Activated CD8-positive, alpha-beta T cell treated with anti-CD3 and anti-CD28 coated beads for 36 hours (primary cell): ENCODE measurements around the gene RFC2. TPM values are rescaled to one million over a fixed set of nuclear protein-coding genes. Genes with fewer than 3 reads are reported as not detected.
"Not testable (repeated sequence)": the region's sequence is repeated elsewhere in the genome, so short reads cannot be mapped to it uniquely, and the experiment has no call there.

Experiments used
- ATAC-seq: fragments of 200-7000 bp; cut with Tn5 transposase; one replicate; pipeline ENCODE4 v1.10.0; 2021; ENCODE audit warnings: mild to moderate bottlenecking, moderate library complexity
- CTCF ChIA-PET: fragments of 350-600 bp; sonication (Branson Sonifier 250); formaldehyde crosslinking; loops from one replicate; lab custom pipeline; 2021; ENCODE audit warnings: antibody characterized with exemption; lab: Charles Lee
- POLR2A ChIA-PET: fragments of 350-600 bp; sonication (Branson Sonifier 250); formaldehyde crosslinking; loops from one replicate; lab custom pipeline; 2021; ENCODE audit warnings: antibody characterized with exemption; lab: Charles Lee
- DNase-seq: peaks from one replicate; pipeline ENCODE4 v3.0.0-alpha.2; 2020
- H3K27ac Mint-ChIP-seq: one replicate; pipeline ENCODE4 v1.8.0; 2021; ENCODE audit warnings: mild to moderate bottlenecking, mixed read lengths
- H3K27me3 Mint-ChIP-seq: one replicate; pipeline ENCODE4 v1.8.0; 2021; ENCODE audit warnings: mixed read lengths
- H3K36me3 Mint-ChIP-seq: one replicate; pipeline ENCODE4 v1.8.0; 2021; ENCODE audit warnings: low read depth, mixed read lengths
- H3K4me1 Mint-ChIP-seq: one replicate; pipeline ENCODE4 v1.8.0; 2021; ENCODE audit warnings: low read depth, mixed read lengths
- H3K4me3 Mint-ChIP-seq: one replicate; pipeline ENCODE4 v1.8.0; 2021; ENCODE audit warnings: mild to moderate bottlenecking, moderate library complexity, mixed read lengths
- H3K9me3 Mint-ChIP-seq: one replicate; pipeline ENCODE4 v1.8.0; 2021; ENCODE audit warnings: mixed read lengths
- CTCF ChIP-seq: fragments of 200-600 bp; IDR thresholded peaks from one replicate; pipeline ENCODE4 v1.8.0; 2022; ENCODE audit warnings: antibody characterized with exemption, mild to moderate bottlenecking
- intact Hi-C: fragments of 100-400 bp; cut with micrococcal nuclease; formaldehyde crosslinking; loops from one replicate; pipeline ENCODE4 v1.10.0; 2022
- total RNA-seq, 2 experiments: library from RNA; stranded (reverse); gene quantifications; one replicate each; pipeline ENCODE4 v1.2.3, GENCODE V29; 2021

The RFC2 gene
- total RNA-seq, 2 experiments from 2014 or later, result 90.7 to 91.8 TPM

- no peak for TF ChIP-seq CTCF
- Mint-ChIP-seq H3K36me3 (peaks cover 34% of the 10 kb centered on the region), H3K9me3 (no peaks in the 10 kb centered on the region), H3K4me3 (peak overlapping the region; percentile 97), H3K27me3 (no peaks in the 10 kb centered on the region), H3K27ac (peak overlapping the region; percentile 95), H3K4me1 (peaks cover 18% of the 10 kb centered on the region)
- CTCF ChIA-PET, result interaction anchor here (0.6 to 2.0 kb wide), 3 partner anchors 36 to 148 kb away, joined by 3 to 12 read pairs (median 5); no protein-coding TSS in a partner anchor
- DNase-seq (no peak), ATAC-seq (no peak)
- intact Hi-C loops, result no loop called here
- POLR2A ChIA-PET, result interaction anchor here (0.9 to 1.2 kb wide), 3 partner anchors 8 to 78 kb away, joined by 3 read pairs; no protein-coding TSS in a partner anchor
Measured at GRCh38 chr7:74253331-74253730, 868 bp downstream of the RFC2 start.

- ChIA-PET CTCF (interaction anchor here (1.0 to 2.0 kb wide), 3 partner anchors 47 to 148 kb away, joined by 3 to 12 read pairs (median 5); no protein-coding TSS in a partner anchor), POLR2A (interaction anchor here (0.7 to 1.2 kb wide), 3 partner anchors 8 to 78 kb away, joined by 3 read pairs; no protein-coding TSS in a partner anchor)
- no peaks in the 10 kb centered on the region for H3K9me3 Mint-ChIP-seq
- peaks cover 37% of the 10 kb centered on the region for H3K36me3 Mint-ChIP-seq
- ATAC-seq, result no peak
- H3K4me3 Mint-ChIP-seq, result peak overlapping the region; percentile 97
- peak overlapping the region; percentile 70 for H3K27ac Mint-ChIP-seq
- intact Hi-C loops, result no loop called here
- no peak for DNase-seq
- TF ChIP-seq CTCF, result no peak
- peaks cover 18% of the 10 kb centered on the region for H3K4me1 Mint-ChIP-seq
- no peaks in the 10 kb centered on the region for H3K27me3 Mint-ChIP-seq
Measured at GRCh38 chr7:74252893-74253292, 1.3 kb downstream of the RFC2 start.

- POLR2A ChIA-PET, result interaction anchor here (0.6 kb wide), 1 partner anchor 43 kb away, joined by 3 read pairs; no protein-coding TSS in a partner anchor
Measured at GRCh38 chr7:74249058-74249457, 5.1 kb downstream of the RFC2 start.

GRCh38 chr7:74248156-74248555 lies 6.0 kb downstream of the RFC2 start:
- ATAC-seq (no peak), DNase-seq (no peak)
- TF ChIP-seq CTCF, result no peak
- no peak overlapping the region for H3K27ac Mint-ChIP-seq
- peaks cover 12% of the 10 kb centered on the region for H3K4me1 Mint-ChIP-seq
- H3K9me3 Mint-ChIP-seq, result no peaks in the 10 kb centered on the region
- intact Hi-C loops, result no loop called here
- no peak overlapping the region for H3K4me3 Mint-ChIP-seq
- ChIA-PET CTCF (no interaction called here), POLR2A (no interaction called here)
- H3K27me3 Mint-ChIP-seq, result no peaks in the 10 kb centered on the region
- H3K36me3 Mint-ChIP-seq, result peaks cover 52% of the 10 kb centered on the region

More at GRCh38 chr7:74249058-74249457, 5.1 kb downstream of the RFC2 start:
- DNase-seq, H3K9me3 Mint-ChIP-seq, CTCF ChIA-PET, ATAC-seq, intact Hi-C loops, H3K27me3 Mint-ChIP-seq, H3K4me3 Mint-ChIP-seq, H3K27ac Mint-ChIP-seq: not testable (repeated sequence)
- Mint-ChIP-seq H3K36me3 (peaks cover 50% of the 10 kb centered on the region), H3K4me1 (peaks cover 12% of the 10 kb centered on the region)

- Mint-ChIP-seq H3K27me3 (no peaks in the 10 kb centered on the region), H3K27ac (no peak overlapping the region), H3K4me1 (peaks cover 7% of the 10 kb centered on the region), H3K36me3 (peaks cover 53% of the 10 kb centered on the region), H3K9me3 (no peaks in the 10 kb centered on the region), H3K4me3 (no peak overlapping the region)
- ChIA-PET CTCF (no interaction called here), POLR2A (no interaction called here)
- intact Hi-C loops, result no loop called here
- DNase-seq (no peak), ATAC-seq (no peak)
- TF ChIP-seq CTCF, result no peak
Measured at GRCh38 chr7:74246497-74246896, 7.7 kb downstream of the RFC2 start.
